ENCODE measurements around the gene TPM2.

Gene TPM2

DNA sequence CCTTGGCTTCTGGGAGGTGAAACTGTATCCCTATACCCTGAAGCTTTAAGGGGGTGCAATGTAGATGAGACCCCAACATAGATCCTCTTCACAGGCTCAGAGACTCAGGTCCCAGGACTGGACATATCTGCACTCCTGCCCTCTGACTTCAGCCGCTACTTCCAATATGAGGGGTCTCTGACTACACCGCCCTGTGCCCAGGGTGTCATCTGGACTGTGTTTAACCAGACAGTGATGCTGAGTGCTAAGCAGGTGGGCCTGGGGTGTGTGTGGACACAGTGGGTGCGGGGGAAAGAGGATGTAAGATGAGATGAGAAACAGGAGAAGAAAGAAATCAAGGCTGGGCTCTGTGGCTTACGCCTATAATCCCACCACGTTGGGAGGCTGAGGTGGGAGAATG lies 10.6 kb downstream of the TPM2 start:
- DNase-seq (ENCODE audit: low read depth in 3 of 3) = no peak

DNA sequence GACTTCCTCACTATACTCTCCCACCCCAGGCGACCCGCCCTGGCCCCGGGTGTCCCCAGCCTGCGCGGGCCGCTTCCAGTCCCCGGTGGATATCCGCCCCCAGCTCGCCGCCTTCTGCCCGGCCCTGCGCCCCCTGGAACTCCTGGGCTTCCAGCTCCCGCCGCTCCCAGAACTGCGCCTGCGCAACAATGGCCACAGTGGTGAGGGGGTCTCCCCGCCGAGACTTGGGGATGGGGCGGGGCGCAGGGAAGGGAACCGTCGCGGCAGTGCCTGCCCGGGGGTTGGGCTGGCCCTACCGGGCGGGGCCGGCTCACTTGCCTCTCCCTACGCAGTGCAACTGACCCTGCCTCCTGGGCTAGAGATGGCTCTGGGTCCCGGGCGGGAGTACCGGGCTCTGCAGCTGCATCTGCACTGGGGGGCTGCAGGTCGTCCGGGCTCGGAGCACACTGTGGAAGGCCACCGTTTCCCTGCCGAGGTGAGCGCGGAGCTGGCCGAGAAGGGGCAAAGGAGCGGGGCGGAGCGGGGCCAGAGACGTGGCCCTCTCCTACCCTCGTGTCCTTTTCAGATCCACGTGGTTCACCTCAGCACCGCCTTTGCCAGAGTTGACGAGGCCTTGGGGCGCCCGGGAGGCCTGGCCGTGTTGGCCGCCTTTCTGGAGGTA lies 13.9 kb downstream of the TPM2 start:
- peak in 1 of 3 experiments; percentile 32 for DNase-seq (ENCODE audit: low read depth in 3 of 3)

DNA sequence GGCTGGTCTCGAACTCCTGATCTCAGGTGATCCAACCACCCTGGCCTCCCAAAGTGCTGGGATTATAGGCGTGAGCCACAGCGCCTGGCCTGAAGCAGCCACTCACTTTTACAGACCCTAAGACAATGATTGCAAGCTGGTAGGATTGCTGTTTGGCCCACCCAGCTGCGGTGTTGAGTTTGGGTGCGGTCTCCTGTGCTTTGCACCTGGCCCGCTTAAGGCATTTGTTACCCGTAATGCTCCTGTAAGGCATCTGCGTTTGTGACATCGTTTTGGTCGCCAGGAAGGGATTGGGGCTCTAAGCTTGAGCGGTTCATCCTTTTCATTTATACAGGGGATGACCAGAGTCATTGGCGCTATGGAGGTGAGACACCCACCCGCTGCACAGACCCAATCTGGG lies 14.5 kb downstream of the TPM2 start:
- no peak for DNase-seq (ENCODE audit: low read depth in 3 of 3)

DNA sequence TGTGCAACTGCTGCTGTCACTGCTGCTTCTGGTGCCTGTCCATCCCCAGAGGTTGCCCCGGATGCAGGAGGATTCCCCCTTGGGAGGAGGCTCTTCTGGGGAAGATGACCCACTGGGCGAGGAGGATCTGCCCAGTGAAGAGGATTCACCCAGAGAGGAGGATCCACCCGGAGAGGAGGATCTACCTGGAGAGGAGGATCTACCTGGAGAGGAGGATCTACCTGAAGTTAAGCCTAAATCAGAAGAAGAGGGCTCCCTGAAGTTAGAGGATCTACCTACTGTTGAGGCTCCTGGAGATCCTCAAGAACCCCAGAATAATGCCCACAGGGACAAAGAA lies 15.7 kb downstream of the TPM2 start:
- DNase-seq (ENCODE audit: low read depth in 3 of 3) = no peak

DNA sequence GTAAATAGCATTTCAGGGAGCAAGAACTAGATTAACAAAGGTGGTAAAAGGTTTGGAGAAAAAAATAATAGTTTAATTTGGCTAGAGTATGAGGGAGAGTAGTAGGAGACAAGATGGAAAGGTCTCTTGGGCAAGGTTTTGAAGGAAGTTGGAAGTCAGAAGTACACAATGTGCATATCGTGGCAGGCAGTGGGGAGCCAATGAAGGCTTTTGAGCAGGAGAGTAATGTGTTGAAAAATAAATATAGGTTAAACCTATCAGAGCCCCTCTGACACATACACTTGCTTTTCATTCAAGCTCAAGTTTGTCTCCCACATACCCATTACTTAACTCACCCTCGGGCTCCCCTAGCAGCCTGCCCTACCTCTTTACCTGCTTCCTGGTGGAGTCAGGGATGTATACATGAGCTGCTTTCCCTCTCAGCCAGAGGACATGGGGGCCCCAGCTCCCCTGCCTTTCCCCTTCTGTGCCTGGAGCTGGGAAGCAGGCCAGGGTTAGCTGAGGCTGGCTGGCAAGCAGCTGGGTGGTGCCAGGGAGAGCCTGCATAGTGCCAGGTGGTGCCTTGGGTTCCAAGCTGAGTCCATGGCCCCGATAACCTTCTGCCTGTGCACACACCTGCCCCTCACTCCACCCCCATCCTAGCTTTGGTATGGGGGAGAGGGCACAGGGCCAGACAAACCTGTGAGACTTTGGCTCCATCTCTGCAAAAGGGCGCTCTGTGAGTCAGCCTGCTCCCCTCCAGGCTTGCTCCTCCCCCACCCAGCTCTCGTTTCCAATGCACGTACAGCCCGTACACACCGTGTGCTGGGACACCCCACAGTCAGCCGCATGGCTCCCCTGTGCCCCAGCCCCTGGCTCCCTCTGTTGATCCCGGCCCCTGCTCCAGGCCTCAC lies 16.3 kb downstream of the TPM2 start, which contains the start of gene CA9:
TSS of gene CA9 (plus strand) at position 797 of the 893 bp plus-strand sequence. CDS start at position 829, 32 bp downstream.
- DNase-seq (ENCODE audit: low read depth in 3 of 3) = no peak

DNA sequence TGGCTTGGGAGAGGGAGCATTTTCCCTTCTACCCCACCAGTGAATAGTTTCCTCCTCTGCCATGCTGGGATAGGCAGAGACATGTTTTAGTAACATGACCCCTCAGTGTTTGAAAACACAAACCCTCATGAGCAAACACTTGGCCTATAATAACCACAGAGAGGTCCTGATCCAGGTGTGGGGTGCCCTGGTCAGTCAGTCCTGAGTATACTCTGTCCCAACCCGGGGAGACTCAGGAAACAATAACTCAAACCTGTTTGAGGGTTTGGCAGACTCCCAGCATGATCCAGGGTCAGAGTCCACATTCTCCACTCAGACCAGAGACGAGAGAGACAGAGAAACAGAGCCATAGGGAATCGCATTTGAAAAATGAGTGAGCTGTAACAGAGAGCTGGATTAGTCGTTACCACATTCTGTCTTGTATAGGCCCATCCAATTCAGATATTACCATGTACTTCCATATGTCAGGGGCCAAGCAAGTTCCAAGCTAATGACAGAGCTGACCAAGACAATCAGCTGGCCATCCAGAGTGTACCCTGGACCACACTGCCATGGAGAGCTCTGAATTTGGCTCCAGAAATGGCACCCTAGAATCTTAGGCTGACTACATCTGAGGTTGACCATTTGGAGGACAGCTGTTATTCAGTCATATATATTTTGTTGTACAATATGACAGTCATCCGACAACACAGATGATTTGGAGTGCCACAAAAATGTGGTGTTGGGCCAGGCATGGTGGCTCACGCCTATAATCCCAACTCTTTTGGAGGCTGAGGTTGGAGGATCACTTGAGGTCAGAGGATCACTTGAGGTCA lies 20.2 kb downstream of the TPM2 start:
- no peak for DNase-seq (ENCODE audit: low read depth in 3 of 3)

DNA sequence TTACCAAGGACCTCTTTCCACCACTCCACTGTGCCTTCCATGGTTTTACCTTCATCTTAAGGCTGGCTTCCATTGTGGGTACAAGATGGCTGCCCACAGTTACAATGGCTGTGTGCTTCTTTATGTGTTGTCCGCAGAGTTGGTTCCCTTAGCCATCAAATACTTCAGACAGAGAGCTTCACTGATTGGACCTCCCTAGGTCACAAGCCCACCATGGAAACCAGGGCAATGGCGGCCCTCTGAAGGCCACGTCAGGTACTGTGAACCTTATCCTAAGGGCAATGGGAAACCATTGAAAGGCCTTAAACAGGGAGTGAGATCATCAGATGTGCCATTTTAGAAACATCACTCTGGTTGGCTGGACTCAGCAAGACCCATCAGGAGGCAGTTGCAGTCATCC lies 21.8 kb downstream of the TPM2 start:
- no peak for DNase-seq (ENCODE audit: low read depth in 3 of 3)

DNA sequence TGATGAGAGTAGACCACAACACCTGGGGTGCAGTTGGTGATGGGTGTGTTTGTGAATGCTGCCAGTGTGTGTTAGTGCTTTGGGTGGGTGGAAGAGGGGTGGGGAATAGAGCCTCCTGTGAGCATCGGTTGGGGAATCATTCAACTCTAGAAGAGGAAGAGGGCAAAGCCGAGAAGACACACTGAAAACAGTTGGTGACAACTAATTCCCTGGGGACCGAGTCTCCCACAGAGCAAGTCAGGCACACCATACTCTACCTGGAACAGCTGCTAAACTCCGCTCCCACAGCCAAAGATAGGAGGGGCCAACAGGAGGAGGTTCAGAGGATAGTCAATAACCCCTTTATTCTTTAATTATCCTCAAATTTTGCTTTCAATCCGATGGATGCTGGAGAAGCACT lies 23.2 kb downstream of the TPM2 start:
- no peak for DNase-seq (ENCODE audit: low read depth in 3 of 3)

DNA sequence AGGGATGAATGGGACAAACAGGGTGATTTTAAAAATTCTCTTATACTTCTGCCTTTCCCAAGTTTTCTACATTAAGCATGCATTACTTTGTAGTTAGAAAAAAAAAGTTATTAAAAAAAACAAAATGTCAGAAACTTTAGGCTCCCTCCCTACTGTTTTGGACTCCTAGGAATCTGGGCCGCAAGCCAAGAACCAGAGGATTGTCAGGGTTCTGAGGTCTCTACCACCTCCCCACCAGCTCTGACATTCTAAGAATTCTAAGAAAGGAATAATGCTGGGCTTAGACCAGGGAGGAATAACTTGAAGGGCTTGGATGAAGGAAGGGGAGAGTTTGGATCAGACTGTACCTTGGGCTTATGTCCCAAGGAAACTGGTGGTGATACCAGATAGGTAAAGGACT lies 23.7 kb downstream of the TPM2 start:
- DNase-seq (ENCODE audit: low read depth in 3 of 3) = no peak

DNA sequence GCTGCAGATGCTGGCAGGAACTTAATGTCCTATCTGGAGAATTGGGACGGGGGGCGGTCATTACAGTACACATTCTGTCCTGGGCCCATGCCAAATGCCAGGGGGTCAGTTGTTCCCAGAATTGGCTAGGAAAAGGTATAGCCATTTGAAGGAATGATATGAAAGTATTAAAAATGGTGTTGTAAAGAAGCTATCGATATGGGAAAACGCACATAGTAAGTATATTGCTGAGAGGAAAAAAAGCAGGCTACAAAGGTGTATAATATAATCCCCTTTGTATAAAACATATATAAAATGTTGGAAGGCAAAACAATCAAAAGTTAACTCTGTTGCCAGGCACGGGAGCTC lies 24.3 kb downstream of the TPM2 start:
- DNase-seq (ENCODE audit: low read depth in 3 of 3) = no peak

DNA sequence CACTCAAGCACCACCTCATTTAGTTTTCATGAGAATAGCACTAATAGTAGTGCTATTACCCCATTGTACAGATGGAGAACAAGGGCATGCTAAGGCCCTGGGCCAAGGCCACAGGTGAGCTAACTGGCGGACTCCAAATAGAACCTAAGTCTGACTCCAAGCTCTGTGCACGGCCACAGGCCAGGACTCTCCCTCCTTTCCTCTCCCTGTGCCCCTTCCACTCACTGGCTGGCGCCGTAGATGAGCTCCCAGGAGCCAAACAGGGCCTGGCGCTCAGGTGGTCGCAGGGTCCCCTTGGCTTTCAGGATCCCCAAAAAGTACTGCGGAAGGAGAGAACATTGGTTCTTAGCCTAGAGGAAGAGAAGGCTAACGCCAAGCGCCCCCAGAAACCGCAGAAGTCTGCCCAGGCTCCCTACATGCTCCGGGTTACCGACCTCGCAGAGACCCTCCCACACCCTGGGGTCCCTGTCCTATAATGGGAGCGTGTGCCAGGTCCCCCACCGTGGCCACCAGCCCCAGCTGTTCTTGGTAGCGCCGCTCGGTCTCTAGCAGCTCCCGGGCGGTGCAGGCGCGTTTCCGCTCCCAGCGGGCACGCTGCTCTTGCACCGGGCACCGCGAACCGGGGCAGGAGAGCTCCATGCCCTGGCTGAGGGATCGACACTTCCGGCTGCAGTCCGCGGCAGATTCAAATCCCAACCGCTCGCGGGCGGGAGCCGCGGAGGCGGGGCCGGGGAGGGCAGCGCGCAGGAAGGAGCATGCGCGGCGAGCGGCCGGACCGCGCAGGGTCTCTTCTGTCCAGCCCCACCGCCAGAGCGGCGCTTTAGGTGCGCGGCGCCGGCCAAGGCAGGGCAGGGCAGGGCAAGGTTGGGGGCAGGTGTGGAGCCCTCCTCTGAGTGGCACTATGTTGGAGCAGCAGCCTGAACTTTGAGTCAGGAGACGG lies 24.9 kb downstream of the TPM2 start, which contains the start of gene ARHGEF39:
TSS of gene ARHGEF39 (minus strand) at position 665 of the 940 bp plus-strand sequence. CDS start at position 639, 26 bp downstream.
- peak; percentile 40 to 77 (median 41) for DNase-seq (ENCODE audit: low read depth in 3 of 3)

DNA sequence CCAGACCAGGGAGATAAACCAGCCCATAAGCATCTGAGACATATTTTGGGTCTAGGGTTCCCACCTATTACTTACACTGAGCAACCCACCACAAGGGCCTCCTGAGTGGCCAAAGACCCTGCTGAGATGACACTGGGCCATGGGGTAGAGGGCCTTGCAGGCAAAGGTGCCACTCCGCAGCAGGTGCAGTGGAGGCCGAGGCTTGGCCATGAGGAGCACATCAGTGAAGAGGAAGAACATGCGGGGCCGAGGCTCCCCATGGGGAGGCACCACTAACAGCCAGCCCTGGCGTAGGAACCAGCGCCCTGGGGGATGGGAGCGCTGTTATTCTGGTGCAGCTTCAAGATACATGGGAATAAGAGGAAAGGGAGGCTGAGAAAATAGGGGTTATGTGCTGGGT lies 27.3 kb downstream of the TPM2 start:
- DNase-seq (ENCODE audit: low read depth in 3 of 3) = no peak

DNA sequence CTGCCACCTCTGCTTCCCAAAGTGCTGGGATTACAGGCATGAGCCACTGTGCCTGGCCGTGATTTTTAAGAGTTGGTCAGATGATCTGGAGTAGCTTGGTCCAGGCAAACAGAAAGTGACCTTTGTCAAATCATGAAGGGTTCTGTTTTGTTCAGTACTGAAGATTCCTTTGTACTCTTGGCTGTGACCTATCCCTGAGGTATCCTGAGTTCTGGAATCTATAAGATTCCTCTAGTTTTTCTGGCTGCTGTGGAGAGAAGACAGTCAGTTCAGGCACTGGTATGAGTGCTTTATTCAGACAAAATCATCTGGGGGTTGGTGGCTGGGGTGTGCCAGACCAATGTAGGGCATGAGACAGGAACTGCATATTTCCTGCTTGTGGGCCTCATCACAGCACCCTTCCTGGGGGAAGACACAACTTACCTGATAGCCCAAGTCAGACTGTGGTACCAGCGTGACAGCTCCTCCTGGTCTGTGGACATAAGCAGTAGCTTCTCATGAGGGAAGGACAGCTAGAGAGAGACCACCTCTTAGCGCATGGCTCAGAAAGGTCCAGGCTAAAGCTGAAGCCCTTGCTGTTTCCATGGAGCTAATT lies 27.9 kb downstream of the TPM2 start:
- no peak for DNase-seq (ENCODE audit: low read depth in 3 of 3)

DNA sequence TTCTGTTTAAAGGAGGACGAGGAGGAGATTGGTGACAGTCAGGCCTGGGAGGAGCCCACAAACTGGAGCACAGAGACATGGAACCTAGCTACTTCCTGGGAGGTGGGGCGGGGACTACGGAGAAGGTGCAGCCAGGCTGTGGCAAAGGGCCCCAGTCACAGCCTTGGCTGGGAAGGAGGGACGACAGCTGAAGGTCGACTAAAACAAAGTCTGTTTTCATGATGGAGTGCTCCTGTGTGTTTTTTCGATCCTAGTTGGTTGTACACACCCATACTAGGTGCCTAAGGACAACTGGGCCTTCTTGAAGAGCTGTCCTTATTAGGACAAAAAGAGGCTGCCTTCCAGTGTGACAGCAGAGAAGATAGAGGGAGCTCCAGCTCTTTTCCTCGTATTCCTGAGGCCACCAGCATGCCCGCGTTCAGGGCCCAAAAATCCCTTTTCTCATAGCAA lies 28.7 kb downstream of the TPM2 start:
- no peak for DNase-seq (ENCODE audit: low read depth in 3 of 3)

DNA sequence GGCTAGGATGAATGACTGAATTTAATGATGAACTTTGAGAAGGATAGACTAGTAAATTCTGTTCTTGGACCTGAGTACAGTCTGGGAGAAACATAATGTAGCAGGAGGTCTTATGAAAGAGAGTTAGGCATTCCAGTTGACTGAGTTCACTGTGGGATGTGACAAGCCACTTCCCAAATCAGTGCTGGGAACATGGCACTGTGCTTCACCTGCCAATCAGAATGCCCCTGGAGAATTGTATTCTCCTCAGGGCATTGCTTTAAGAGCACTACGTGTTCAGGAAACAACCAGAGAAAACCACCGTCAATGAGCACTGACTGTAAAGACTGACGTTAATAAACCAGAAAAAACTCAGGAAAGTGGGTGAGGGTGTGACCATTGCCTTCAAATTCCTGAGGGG lies 30.4 kb downstream of the TPM2 start:
- no peak for DNase-seq (ENCODE audit: low read depth in 3 of 3)

DNA sequence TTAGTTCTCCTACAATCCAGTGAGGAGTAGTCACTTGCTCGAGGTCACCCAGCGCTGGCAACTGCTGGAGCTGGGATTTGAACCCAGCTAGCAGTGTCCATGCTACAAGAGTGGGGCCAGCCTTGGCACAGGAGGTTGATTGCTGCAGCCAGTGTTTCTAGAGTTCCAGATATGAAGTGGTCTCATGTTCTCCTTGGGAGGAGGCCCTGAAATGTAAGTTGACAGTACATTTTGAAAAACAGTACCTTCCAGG lies 30.8 kb downstream of the TPM2 start:
- no peak for DNase-seq (ENCODE audit: low read depth in 3 of 3)

DNA sequence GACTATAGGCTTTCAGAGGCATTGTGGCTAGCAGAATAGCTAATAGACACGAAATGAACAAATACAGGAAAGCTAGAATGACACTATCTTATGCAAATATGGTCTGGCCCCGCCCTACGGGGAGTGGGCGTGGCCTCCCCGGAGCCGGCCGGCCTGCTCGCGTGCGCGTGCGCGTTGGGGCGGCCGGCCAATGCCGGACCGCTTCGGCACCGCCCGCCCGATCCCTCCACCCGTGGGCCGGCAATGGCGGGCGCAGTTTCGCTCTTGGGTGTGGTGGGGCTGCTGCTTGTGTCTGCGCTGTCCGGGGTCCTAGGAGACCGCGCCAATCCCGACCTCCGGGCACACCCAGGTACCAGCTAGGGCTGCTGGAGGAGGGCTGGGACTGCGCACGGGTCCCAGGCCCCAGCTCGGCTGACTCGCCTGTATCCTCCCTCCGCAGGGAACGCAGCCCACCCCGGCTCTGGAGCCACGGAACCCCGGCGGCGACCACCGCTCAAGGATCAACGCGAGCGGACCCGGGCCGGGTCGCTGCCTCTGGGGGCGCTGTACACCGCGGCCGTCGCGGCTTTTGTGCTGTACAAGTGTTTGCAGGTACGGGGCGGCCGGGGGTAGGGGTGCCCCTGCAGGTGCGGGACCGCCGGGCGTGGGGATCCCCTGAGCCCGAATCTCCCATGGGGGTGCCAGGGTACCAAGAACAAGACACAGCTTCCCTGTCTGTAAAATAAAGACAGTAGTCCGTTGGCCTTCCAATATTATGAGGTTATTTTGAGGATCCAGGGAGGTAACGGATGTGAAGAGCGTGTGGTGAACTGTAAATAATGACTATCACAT lies 31.4 kb downstream of the TPM2 start, which contains the start of gene CCDC107:
TSS of gene CCDC107 (plus strand) at position 156 of the 831 bp plus-strand sequence. CDS start at position 244, 88 bp downstream.
- DNase-seq (ENCODE audit: low read depth in 3 of 3) = peak; percentile 62 to 76 (median 63)

DNA sequence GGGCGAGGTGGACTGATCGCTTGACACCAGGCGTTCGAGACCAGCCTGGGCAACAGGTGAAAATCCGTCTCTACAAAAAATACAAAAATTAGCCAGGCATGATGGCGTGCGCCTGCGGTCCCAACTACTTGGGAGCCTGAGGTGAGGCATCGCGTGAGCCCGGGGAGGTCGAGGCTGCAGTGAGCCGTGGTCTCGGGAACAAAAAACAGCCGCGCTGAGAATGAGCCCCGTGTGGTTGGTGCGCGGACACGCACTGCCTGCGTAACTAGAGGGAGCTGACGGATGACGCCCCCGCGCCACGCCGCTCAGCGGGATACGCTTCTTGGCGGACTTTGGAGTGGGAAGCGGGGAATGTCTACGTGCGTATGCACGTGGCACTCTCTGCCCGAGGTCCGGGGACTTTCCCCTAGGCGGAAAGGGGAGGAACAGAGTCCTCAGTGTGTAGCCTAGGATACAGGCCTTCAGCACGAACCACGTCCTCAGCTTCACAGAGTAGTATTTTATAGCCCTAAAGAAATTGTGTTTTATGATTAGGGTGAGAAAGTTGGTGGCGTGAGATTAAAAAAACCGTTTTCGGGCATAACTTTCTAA lies 32.1 kb downstream of the TPM2 start, which contains the start of gene RMRP:
TSS of gene RMRP (minus strand) at position 474 of the 591 bp plus-strand sequence.
- DNase-seq (ENCODE audit: low read depth in 3 of 3) = peak; percentile 89 to 97 (median 90)

DNA sequence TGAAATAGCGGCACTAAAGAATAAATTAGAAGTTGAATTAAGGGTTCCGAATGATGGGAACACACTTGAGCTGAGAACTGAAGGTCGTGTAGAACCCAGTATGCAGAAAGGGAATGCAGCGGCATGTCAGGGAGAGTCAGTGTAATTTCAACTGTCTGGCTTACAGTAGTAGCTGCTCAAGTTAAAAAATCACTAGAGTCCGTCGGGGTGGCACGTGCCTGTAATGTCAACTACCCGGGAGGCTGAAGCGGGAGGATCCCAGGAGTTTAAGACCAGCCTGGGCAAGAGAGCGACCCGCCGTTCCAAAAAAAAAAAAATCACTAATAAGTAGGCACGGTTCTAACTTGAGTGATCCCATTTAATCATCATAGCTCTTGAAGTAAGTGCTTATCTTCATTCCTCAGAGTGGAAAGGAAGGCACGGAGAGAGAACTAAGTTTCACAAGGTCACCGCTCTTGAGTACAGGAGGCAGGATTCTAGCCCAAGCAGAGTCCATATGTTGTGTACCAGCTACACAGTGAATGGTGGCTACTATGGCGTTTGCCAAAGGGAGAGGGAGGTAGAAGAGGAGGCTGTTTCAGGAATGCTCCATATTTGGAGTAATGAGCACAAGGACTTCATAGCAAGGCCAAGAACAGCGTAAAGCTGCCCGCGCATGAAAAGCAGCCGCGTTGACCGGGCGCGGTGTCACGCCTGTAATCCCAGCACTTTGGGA lies 32.7 kb downstream of the TPM2 start:
- no peak for DNase-seq (ENCODE audit: low read depth in 3 of 3)

All from stimulated activated CD4-positive, alpha-beta T cell treated with anti-CD3 and anti-CD28 coated beads, TNF-alpha, amount 100 ng/mL, for 24 hours (primary cell).